PC-3 (cell line): ENCODE measurements around the gene FAR2. TPM values are rescaled to one million over a fixed set of nuclear protein-coding genes. Genes with fewer than 3 reads are reported as not detected.

Experiments
- ATAC-seq: fragments of 200-7000 bp; cut with Tn5 transposase; 2 replicates; pipeline ENCODE4 v1.9.1; 2020; ENCODE audit warnings: mild to moderate bottlenecking, moderate library complexity
- BruUV-seq: library from RNA; stranded (reverse); fragments of 400-500 nt; replicated peaks from 2 replicates; lab custom pipeline; 2021; lab: Mats Ljungman, UMichigan
- CTCF ChIA-PET: fragments of 300-600 bp; sonication (Branson Sonifier 250); formaldehyde crosslinking; loops from one replicate; lab custom pipeline; 2022; ENCODE audit warnings: antibody characterized with exemption; lab: Charles Lee
- POLR2A ChIA-PET: fragments of 300-600 bp; sonication (Branson Sonifier 250); formaldehyde crosslinking; loops from one replicate; lab custom pipeline; 2022; ENCODE audit warnings: antibody characterized with exemption; ENCODE audit not compliant: unreplicated experiment; lab: Charles Lee
- DNase-seq: peaks from one replicate; pipeline ENCODE4 v3.0.0-alpha.2; 2015
- H2AFZ ChIP-seq: fragments of 300-600 bp; sonication (generic); 2 replicates; pipeline ENCODE4 v1.6.0; 2016; ENCODE audit warnings: antibody characterized with exemption, low read length
- H3F3A ChIP-seq: fragments of 300-600 bp; sonication (generic); one replicate; pipeline ENCODE4 v1.6.0; 2017; ENCODE audit warnings: antibody characterized with exemption, low read length, control low read depth, mild to moderate bottlenecking; ENCODE audit not compliant: unreplicated experiment
- H3K27ac ChIP-seq: fragments of 300-600 bp; sonication (generic); 2 replicates; pipeline ENCODE4 v1.5.1; 2016; ENCODE audit warnings: mild to moderate bottlenecking, low read length
- H3K27me3 ChIP-seq: fragments of 300-600 bp; sonication (generic); 2 replicates; pipeline ENCODE4 v1.6.1; 2016; ENCODE audit warnings: low read length, mixed read lengths
- H3K36me3 ChIP-seq: fragments of 300-600 bp; sonication (generic); 2 replicates; pipeline ENCODE4 v1.6.1; 2016; ENCODE audit warnings: low read depth, mixed run types, low read length, mixed read lengths
- H3K4me1 ChIP-seq: fragments of 300-600 bp; sonication (generic); 2 replicates; pipeline ENCODE4 v1.5.1; 2016; ENCODE audit warnings: low read length; ENCODE audit not compliant: insufficient read depth
- H3K4me2 ChIP-seq: fragments of 300-600 bp; sonication (generic); 2 replicates; pipeline ENCODE4 v1.6.0; 2016; ENCODE audit warnings: low read length
- H3K4me3 ChIP-seq: fragments of 300-600 bp; sonication (generic); 2 replicates; pipeline ENCODE4 v1.5.1; 2016; ENCODE audit warnings: mild to moderate bottlenecking, low read length, mixed read lengths
- H3K79me2 ChIP-seq: fragments of 300-600 bp; sonication (generic); 2 replicates; pipeline ENCODE4 v1.6.1; 2017; ENCODE audit warnings: low read length, mixed read lengths
- H3K9ac ChIP-seq: fragments of 300-600 bp; sonication (generic); 2 replicates; pipeline ENCODE4 v1.6.0; 2016; ENCODE audit warnings: mild to moderate bottlenecking, low read length
- H3K9me2 ChIP-seq: fragments of 300-600 bp; sonication (generic); replicated peaks from 2 replicates; pipeline ENCODE4 v1.6.1; 2016; ENCODE audit warnings: mixed run types, low read length, mixed read lengths
- H3K9me3 ChIP-seq: fragments of 300-600 bp; sonication (generic); 2 replicates; pipeline ENCODE4 v1.6.1; 2016; ENCODE audit warnings: low read length, mixed read lengths
- H4K20me1 ChIP-seq: fragments of 300-600 bp; sonication (generic); 2 replicates; pipeline ENCODE4 v1.6.1; 2016; ENCODE audit warnings: low read length, mixed read lengths
- CTCF ChIP-seq: fragments of 300-600 bp; sonication (generic); conservative IDR thresholded peaks from 2 replicates; pipeline ENCODE4 v1.5.1; 2017; ENCODE audit warnings: antibody characterized with exemption, low read depth, mild to moderate bottlenecking, low read length
- EZH2 ChIP-seq: fragments of 300-600 bp; sonication (generic); IDR thresholded peaks from one replicate; pipeline ENCODE4 v1.6.1; 2017; ENCODE audit warnings: antibody characterized with exemption, mild to moderate bottlenecking, low read length; ENCODE audit not compliant: unreplicated experiment
- EZH2phosphoT487 ChIP-seq: fragments of 300-600 bp; sonication (generic); IDR thresholded peaks from 2 replicates; pipeline ENCODE4 v1.6.1; 2018; ENCODE audit warnings: mild to moderate bottlenecking, antibody characterized with exemption, low read length, borderline replicate concordance
- intact Hi-C: fragments of 100-400 bp; cut with micrococcal nuclease; formaldehyde crosslinking; loops from 2 replicates; pipeline ENCODE4 v1.9.0; 2023
- total RNA-seq: library from RNA; depleted of rRNA; stranded (reverse); fragments of >200 nt; gene quantifications from 2 replicates; pipeline ENCODE4 v1.2.3, GENCODE V29; 2014

FAR2 gene
- total RNA-seq, 1 experiment from 2014 or later, result 10.2 TPM

- intact Hi-C loops, result no loop called here
These were observed 129.8 kb downstream of the FAR2 start for GRCh38 chr12:29278673-29279420.

GRCh38 chr12:29281371-29282005 lies 132.4 kb downstream of the FAR2 start:
- H2AFZ ChIP-seq, result no peak overlapping the region
- H3K4me2 ChIP-seq, result no peak overlapping the region
- ChIA-PET POLR2A (no interaction called here), CTCF (no interaction called here)
- no peak for DNase-seq
- no peak overlapping the region for H3K27ac ChIP-seq
- no peaks in the 10 kb centered on the region for H3K79me2 ChIP-seq
- H3F3A ChIP-seq, result no peaks in the 10 kb centered on the region
- H3K9ac ChIP-seq, result no peak overlapping the region
- TF ChIP-seq EZH2phosphoT487 (no peak), CTCF (no peak), EZH2 (no peak)
- intact Hi-C loops, result no loop called here
- no TSS peak for BruUV-seq
- no peaks in the 10 kb centered on the region for H3K27me3 ChIP-seq
- no peaks in the 10 kb centered on the region for H3K4me1 ChIP-seq
- H4K20me1 ChIP-seq, result no peaks in the 10 kb centered on the region
- no peaks in the 10 kb centered on the region; the same call in 1 of the 2 replicates for H3K9me2 ChIP-seq
- no peak overlapping the region for H3K4me3 ChIP-seq
- ATAC-seq, result no peak
- H3K36me3 ChIP-seq, result no peaks in the 10 kb centered on the region
- H3K9me3 ChIP-seq, result no peaks in the 10 kb centered on the region

More at GRCh38 chr12:29278673-29279420, 129.8 kb downstream of the FAR2 start:
- H3K27me3 ChIP-seq, result no peaks in the 10 kb centered on the region
- no peak overlapping the region for H3K4me2 ChIP-seq
- DNase-seq (no peak), ATAC-seq (no peak)
- ChIA-PET CTCF (no interaction called here), POLR2A (no interaction called here)
- no TSS peak for BruUV-seq
- H3K36me3 ChIP-seq, result no peaks in the 10 kb centered on the region
- H3F3A ChIP-seq, result no peaks in the 10 kb centered on the region
- no peaks in the 10 kb centered on the region for H3K4me1 ChIP-seq
- H3K27ac ChIP-seq, result no peak overlapping the region
- H3K9me3 ChIP-seq, result no peaks in the 10 kb centered on the region
- H3K9ac ChIP-seq, result no peak overlapping the region
- no peaks in the 10 kb centered on the region for H3K79me2 ChIP-seq
- no peaks in the 10 kb centered on the region; the same call in 1 of the 2 replicates for H3K9me2 ChIP-seq
- H2AFZ ChIP-seq, result no peak overlapping the region
- no peak overlapping the region for H3K4me3 ChIP-seq
- TF ChIP-seq EZH2 (no peak), EZH2phosphoT487 (no peak), CTCF (no peak)
- no peaks in the 10 kb centered on the region for H4K20me1 ChIP-seq
